T47D (cell line): ENCODE results near the gene RHO.
A peak's percentile ranks its signal among the peaks of the same experiment; 100 is the strongest.
"Not testable (repeated sequence)": the region's sequence is repeated elsewhere in the genome, so short reads cannot be mapped to it uniquely, and the experiment has no call there.

ENCODE experiments used
- DNase-seq, 2 experiments: peaks; one replicate each; pipeline versions ENCODE4 v3.0.0 to v3.0.0-alpha.2; 2011 to 2012; ENCODE audit warnings: low read depth in 1 of 2, low spot score in 1 of 2
- JUND ChIP-seq: IDR thresholded peaks from 2 replicates; pipeline ENCODE4 v1.6.1; 2012; ENCODE audit warnings: low read depth
- in situ Hi-C: cut with HindIII; loops from 2 replicates; pipeline ENCODE4 v1.10.0; 2016; ENCODE audit warnings: low sequenced_read_pairs, low pct_unique_long_range_greater_than_20kb

The RHO gene

GRCh38 chr3:129531699-129532098 lies 3.3 kb downstream of the RHO start:
- in situ Hi-C loops = no loop called here
- TF ChIP-seq JUND = no peak
- DNase-seq = no peak

- TF ChIP-seq JUND = no peak
- in situ Hi-C loops = no loop called here
- DNase-seq = no peak
Measured at GRCh38 chr3:129532261-129532660, 3.8 kb downstream of the RHO start.

- DNase-seq = no peak
- no peak for TF ChIP-seq JUND
- in situ Hi-C loops = no loop called here
Measured at GRCh38 chr3:129533406-129533805, 5.0 kb downstream of the RHO start.

- no peak for DNase-seq
- in situ Hi-C loops = no loop called here
Measured at GRCh38 chr3:129534428-129535027, 6.1 kb downstream of the RHO start.

GRCh38 chr3:129535075-129535474 lies 6.6 kb downstream of the RHO start:
- TF ChIP-seq JUND = no peak
- in situ Hi-C loops = no loop called here
- DNase-seq = peak in 1 of 2 experiments; percentile 24

More at GRCh38 chr3:129534428-129535027, 6.1 kb downstream of the RHO start:
- TF ChIP-seq JUND = no peak

- TF ChIP-seq JUND = no peak
- in situ Hi-C loops = no loop called here
- DNase-seq = no peak
Measured at GRCh38 chr3:129536374-129536667, 7.9 kb downstream of the RHO start.

GRCh38 chr3:129536804-129537203 lies 8.4 kb downstream of the RHO start:
- no peak for DNase-seq
- no peak for TF ChIP-seq JUND
- in situ Hi-C loops = no loop called here

GRCh38 chr3:129539206-129539605 lies 10.8 kb downstream of the RHO start:
- TF ChIP-seq JUND = no peak
- in situ Hi-C loops = no loop called here
- DNase-seq = no peak

- in situ Hi-C loops = no loop called here
Measured at GRCh38 chr3:129540776-129541516, 12.5 kb downstream of the RHO start.

GRCh38 chr3:129542747-129543146 lies 14.3 kb downstream of the RHO start:
- TF ChIP-seq JUND = no peak
- in situ Hi-C loops = no loop called here
- no peak for DNase-seq

More at GRCh38 chr3:129540776-129541516, 12.5 kb downstream of the RHO start:
- no peak for DNase-seq
- TF ChIP-seq JUND = no peak

GRCh38 chr3:129543156-129543790 lies 14.8 kb downstream of the RHO start, which contains the start of gene H1-8:
H1-8 (plus strand) TSS chr3:129543175; CDS start chr3:129543219, 44 bp downstream.
- in situ Hi-C loops = no loop called here
- TF ChIP-seq JUND = no peak
- no peak for DNase-seq

- in situ Hi-C loops = no loop called here
- DNase-seq = no peak
- TF ChIP-seq JUND = no peak
Measured at GRCh38 chr3:129543999-129544398, 15.6 kb downstream of the RHO start.

- in situ Hi-C loops, DNase-seq: not testable (repeated sequence)
Measured at GRCh38 chr3:129545951-129546350, 17.5 kb downstream of the RHO start.
